B cell (primary cell): ENCODE data around the gene TBL1XR1.

Experiments
- EZH2 ChIP-seq: IDR thresholded peaks from 2 replicates; pipeline ENCODE4 v1.6.1; 2012; ENCODE audit warnings: borderline replicate concordance, low read depth, mild to moderate bottlenecking, moderate library complexity, low read length; ENCODE audit not compliant: insufficient read depth, poor library complexity, severe bottlenecking
- TF ChIP-seq, protein P1 (sequence below): fragments of 200-600 bp; IDR thresholded peaks from one replicate; pipeline ENCODE4 v1.8.0; 2022; ENCODE audit warnings: antibody characterized with exemption, mild to moderate bottlenecking

DNA sequence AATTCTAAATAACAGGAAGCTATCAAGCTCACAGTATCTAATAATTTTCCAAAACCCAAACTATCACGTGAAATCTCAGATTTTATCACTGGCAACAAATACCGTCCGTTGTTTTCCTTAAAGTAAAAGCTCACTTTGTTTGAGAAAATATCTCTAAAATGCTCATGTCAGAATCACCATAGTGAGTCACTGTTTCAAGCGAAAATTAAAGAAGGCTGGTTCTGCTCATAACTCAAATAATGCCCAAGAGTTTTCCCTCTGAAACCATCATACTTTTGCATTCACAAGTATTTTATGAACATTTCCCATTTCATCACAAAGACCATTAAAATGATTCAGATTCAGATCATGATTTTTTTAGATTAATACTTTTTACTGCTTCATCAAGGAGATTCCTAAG is 50.6 kb downstream of the TBL1XR1 start:
- TF ChIP-seq, protein P1, sequence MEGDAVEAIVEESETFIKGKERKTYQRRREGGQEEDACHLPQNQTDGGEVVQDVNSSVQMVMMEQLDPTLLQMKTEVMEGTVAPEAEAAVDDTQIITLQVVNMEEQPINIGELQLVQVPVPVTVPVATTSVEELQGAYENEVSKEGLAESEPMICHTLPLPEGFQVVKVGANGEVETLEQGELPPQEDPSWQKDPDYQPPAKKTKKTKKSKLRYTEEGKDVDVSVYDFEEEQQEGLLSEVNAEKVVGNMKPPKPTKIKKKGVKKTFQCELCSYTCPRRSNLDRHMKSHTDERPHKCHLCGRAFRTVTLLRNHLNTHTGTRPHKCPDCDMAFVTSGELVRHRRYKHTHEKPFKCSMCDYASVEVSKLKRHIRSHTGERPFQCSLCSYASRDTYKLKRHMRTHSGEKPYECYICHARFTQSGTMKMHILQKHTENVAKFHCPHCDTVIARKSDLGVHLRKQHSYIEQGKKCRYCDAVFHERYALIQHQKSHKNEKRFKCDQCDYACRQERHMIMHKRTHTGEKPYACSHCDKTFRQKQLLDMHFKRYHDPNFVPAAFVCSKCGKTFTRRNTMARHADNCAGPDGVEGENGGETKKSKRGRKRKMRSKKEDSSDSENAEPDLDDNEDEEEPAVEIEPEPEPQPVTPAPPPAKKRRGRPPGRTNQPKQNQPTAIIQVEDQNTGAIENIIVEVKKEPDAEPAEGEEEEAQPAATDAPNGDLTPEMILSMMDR, result no peak
- TF ChIP-seq EZH2, result no peak
